Activated CD8-positive, alpha-beta memory T cell treated with anti-CD3 and anti-CD28 coated beads for 4 hours (primary cell): ENCODE measurements around the gene FAM174C.
"Not testable (repeated sequence)": the region's sequence is repeated elsewhere in the genome, so short reads cannot be mapped to it uniquely, and the experiment has no call there.

Experiments used
- DNase-seq, 2 donors: peaks; one replicate each; pipeline ENCODE4 v3.0.0-alpha.2; 2020; ENCODE audit warnings: low read depth in 2 of 2

FAM174C gene

GRCh38 chr19:1300744-1301490, 25.6 kb downstream of the FAM174C start:
- no peak for DNase-seq

DNA sequence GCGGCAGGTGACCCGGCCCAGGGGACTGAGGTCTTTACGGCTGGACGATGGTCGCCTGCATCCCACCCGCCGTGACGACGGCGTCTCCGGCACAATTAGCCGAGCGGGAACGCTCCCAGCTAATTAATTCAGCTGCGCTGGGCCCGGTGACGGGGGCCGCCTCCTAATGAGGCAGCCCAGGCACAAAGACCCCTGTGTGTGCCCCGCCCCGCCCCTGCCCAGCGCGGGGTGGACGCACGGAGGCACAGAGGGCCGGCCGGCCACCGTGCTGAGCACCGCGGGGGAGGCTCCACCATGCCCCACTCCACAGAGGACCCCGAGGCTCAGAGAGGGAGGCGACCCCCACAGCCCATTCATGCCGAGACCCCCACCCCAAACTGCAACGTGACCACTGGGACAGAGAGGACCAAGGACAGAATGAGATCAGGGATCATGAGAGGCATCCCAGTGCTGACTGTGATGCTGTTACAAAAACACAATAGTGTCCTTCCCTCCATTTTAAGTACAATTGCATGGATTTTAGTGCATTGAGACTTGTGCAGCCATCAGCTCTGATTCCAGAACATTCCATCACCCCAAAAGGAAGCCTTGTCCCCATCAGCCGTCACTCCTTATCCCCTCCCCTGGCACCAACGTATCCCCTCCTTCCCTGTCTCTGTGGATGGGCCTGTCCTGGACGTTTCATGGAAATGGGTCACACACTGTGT, 27.4 kb downstream of the FAM174C start:
- DNase-seq, result no peak

GRCh38 chr19:1304197-1304924, 29.0 kb downstream of the FAM174C start:
- DNase-seq, result no peak

- DNase-seq, result not testable (repeated sequence)
Measured at GRCh38 chr19:1305354-1305753, 30.0 kb downstream of the FAM174C start.

DNA sequence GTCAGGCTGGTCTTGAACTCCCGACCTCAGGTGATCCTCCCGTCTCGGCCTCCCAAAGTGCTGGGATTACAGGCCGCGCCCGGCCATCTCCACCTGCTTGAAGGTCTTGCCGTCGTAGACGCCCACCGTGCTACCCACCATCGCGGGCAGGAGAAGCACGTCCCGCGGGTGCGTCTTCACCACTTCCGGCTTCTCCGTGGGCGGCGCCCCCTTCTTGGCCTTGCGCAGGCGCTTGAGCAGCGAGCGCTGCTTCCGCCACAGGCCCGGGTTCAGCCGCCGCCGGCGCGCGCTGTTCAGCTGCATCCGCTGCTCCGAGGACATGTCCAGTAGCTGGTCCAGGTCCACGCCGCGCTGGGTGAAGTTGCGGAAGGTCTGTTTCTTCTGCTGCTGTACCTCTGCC, 32.0 kb downstream of the FAM174C start:
- no peak for DNase-seq

DNA sequence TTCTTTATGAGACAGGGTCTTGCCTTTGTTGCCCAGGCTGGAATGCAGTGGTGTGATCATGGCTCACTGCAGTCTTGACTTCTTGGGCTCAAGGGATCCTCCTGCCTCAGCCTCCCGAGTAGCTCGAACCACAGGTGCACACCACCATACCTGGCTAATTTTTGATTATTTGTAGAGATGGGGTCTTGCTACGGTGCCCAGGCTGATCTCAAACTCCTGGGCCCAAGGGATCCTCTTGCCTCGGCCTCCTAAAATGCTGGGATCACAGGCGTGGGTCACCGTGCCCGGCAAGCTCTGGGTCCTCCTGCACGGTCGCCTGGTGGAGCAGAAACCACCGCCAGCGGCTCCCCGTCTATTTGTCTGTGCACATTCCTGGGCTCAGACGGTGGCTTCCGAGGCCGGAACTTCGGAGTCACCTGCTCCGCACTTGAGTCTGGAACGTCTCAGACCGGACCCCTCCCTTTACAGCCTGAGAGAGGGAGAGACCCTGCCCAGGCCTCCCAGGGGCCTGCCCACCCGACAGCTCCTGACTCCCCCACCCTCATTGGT, 32.5 kb downstream of the FAM174C start:
- no peak for DNase-seq

GRCh38 chr19:1308718-1309117, 33.4 kb downstream of the FAM174C start:
- DNase-seq, result no peak

- DNase-seq, result no peak
Measured at GRCh38 chr19:1309977-1310852, 34.9 kb downstream of the FAM174C start.

GRCh38 chr19:1310853-1311180, 35.5 kb downstream of the FAM174C start:
- DNase-seq, result no peak

- DNase-seq, result no peak
Measured at GRCh38 chr19:1311543-1312091, 36.3 kb downstream of the FAM174C start.

GRCh38 chr19:1312767-1313694, 37.7 kb downstream of the FAM174C start:
- DNase-seq, result no peak

DNA sequence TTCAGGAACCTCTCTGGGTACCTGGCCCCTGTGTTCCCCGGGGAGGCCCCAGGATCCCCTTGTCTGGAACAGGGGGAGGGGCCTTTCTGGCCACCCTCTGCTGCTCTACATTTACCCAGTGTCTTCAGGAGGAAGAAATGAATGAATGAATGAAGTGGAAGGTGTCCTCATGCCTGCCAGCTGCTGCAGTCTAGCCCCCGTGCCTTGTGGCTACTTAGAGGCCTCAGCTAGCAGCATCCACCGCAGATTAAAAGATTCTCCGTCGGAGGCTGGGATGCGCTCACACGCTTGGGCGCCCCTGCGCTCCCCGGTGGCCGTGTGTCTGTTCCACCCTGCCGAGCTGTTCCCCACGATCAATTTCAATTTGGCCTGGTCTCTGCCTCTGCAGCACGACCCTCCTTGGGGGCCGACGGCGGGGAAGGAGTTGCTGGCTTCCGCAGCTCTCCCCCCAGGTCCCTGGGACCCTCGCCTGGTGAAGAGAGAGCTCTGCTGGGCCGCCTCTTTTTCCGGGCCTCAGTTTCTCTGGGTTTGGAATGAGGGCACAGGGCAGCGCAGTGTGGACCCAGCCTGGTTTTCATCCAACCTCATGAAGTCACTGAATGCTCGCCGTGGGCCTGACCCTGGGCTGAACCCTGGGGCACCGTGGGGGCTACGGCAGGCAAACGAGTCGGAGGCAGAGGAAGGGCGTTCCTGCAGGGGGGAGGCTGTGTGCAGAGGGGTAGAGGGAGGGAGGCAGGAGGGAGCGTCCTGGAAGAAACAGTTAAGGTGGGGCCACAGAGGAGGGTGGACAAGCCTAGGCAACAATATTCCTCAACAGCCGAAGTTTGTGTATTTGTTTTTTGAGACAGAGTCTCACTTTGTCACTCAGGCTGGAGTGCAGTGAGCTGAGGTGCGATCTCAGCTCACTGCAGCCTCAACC, 38.6 kb downstream of the FAM174C start:
- no peak for DNase-seq

DNA sequence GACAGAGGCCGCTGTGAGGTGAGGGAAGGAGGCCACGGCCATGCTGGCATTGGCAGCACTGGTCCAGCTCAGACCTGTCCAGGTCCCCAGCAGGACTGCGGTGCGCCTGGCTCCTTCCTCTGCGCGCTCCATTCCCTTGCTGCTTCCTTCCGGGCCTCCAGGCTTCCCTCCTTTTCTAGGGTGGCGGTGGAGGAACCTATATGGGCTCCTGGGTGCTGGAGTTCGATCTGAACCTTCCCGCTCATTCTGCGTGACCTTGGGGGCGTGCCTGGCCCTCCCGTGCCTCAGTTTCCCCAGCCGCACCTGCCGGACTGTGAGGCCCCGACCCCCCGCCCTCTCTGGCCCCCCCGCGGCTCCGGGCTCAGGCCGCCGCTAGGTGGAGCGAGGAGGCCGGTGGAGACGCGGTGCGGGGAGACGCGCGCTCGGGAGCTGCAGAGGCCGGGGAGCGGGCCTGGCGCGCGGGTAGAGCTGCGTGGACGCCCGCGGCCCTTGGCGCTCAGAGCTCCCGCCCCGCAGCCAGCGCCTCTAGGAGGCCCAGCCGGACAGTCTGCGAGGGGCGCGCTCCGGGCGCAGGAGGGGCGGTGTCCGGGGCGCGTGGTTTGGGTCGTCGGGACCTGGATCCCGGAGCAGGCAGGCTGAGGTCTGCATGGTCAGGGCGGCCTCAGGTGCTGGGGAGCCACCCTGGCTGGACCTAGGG, 40.3 kb downstream of the FAM174C start:
- DNase-seq, result no peak

GRCh38 chr19:1316466-1316865, 41.1 kb downstream of the FAM174C start:
- DNase-seq, result no peak

GRCh38 chr19:1317274-1318003, 42.1 kb downstream of the FAM174C start:
- DNase-seq, result no peak

GRCh38 chr19:1318678-1319471, 43.5 kb downstream of the FAM174C start:
- DNase-seq, result no peak

- not testable (repeated sequence) for DNase-seq
Measured at GRCh38 chr19:1320282-1320650, 44.9 kb downstream of the FAM174C start.
